GM04503 (cell line): ENCODE results near the gene CREB5.
"Not testable (repeated sequence)": the region's sequence is repeated elsewhere in the genome, so short reads cannot be mapped to it uniquely, and the experiment has no call there.

ENCODE experiments used
- DNase-seq: peaks from one replicate; pipeline ENCODE4 v3.0.0-alpha.2; 2012; ENCODE audit warnings: low read depth

Gene CREB5

GRCh38 chr7:28550580-28551186, 138.4 kb downstream of the CREB5 start:
- no peak for DNase-seq

GRCh38 chr7:28551331-28551730, 139.0 kb downstream of the CREB5 start:
- DNase-seq: no peak

GRCh38 chr7:28551766-28552165, 139.4 kb downstream of the CREB5 start:
- not testable (repeated sequence) for DNase-seq

- no peak for DNase-seq
These were observed 142.6 kb downstream of the CREB5 start for GRCh38 chr7:28554802-28555471.

GRCh38 chr7:28556025-28556424, 143.7 kb downstream of the CREB5 start:
- no peak for DNase-seq

GRCh38 chr7:28556671-28557070, 144.4 kb downstream of the CREB5 start:
- no peak for DNase-seq

GRCh38 chr7:28558236-28558635, 145.9 kb downstream of the CREB5 start:
- DNase-seq: no peak

- DNase-seq: no peak
These were observed 148.4 kb downstream of the CREB5 start for GRCh38 chr7:28560767-28561166.

- no peak for DNase-seq
These were observed 151.7 kb downstream of the CREB5 start for GRCh38 chr7:28564033-28564432.

- no peak for DNase-seq
These were observed 152.5 kb downstream of the CREB5 start for GRCh38 chr7:28564755-28565374.

GRCh38 chr7:28565980-28566379, 153.7 kb downstream of the CREB5 start:
- DNase-seq: no peak

- DNase-seq: no peak
These were observed 158.0 kb downstream of the CREB5 start for GRCh38 chr7:28570113-28570969.

- DNase-seq: no peak
These were observed 158.6 kb downstream of the CREB5 start for GRCh38 chr7:28570970-28571288.

GRCh38 chr7:28571405-28571804, 159.1 kb downstream of the CREB5 start:
- DNase-seq: no peak

- DNase-seq: no peak
These were observed 160.2 kb downstream of the CREB5 start for GRCh38 chr7:28572321-28573058.

- no peak for DNase-seq
These were observed 160.8 kb downstream of the CREB5 start for GRCh38 chr7:28573059-28573553.

- no peak for DNase-seq
These were observed 161.5 kb downstream of the CREB5 start for GRCh38 chr7:28573651-28574301.

- DNase-seq: no peak
These were observed 162.9 kb downstream of the CREB5 start for GRCh38 chr7:28575241-28575643.

GRCh38 chr7:28576656-28577055, 164.3 kb downstream of the CREB5 start:
- no peak for DNase-seq

- no peak for DNase-seq
These were observed 167.3 kb downstream of the CREB5 start for GRCh38 chr7:28579571-28579970.

- no peak for DNase-seq
These were observed 168.3 kb downstream of the CREB5 start for GRCh38 chr7:28580665-28581064.
